Measurements from ENCODE around the gene C6orf136.

The C6orf136 gene

DNA sequence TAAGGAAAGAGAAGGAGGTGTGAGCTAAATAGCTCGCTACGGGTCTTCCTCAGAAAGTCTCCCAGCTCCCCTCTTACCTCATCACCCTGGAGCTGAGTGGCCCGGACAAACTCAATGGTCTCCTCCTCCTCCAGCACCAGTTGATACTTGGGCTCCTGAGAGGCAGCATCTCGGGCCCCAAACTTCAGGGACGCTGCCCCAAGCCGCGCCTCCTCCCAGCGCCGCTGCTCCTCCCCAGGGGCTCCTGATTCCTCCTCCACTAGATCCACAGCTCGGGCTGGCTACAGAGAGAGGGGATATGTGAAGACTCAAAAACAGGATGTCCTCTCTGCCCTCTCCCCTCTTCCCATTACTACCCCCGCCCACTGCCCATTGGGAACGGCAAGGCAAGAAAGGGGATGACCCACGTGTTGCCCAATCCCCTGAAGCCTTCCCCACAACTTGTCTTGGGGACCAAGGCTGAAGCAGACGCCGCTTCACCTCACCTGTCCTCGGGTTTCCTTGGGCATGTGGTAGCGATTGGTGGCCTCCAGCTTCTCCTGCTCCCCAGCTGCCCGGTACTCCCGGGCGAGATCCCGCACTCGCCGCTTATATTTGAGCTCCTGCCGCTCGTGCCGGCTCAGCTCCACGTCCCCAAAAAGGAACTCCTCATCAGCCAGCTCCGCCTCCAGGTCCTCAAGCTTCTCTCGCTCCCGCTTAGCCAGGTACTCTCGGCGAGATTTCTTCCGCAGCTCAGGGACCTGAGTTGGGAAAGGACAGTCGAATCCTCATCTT is 18.2 kb downstream of the C6orf136 start:
- no peak for DNase-seq

DNA sequence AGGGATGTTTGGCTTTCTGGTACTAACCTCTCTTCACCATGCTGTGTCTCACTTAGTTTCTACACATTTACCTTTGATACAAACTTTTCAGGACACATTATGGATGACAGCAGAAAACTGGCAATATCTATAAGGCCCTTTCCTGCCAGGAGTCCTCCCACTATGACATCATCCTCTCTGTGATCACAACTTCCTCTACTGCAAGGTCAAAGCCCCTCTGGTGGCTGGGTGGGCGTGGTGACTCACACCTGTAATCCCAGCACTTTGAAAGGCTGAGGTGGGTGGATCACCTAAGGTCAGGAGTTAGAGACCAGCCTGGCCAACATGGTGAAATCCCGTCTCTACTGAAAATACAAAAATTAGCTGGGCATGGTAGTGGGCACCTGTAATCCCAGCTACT is 19.4 kb downstream of the C6orf136 start:
- peak; percentile 47 for DNase-seq

DNA sequence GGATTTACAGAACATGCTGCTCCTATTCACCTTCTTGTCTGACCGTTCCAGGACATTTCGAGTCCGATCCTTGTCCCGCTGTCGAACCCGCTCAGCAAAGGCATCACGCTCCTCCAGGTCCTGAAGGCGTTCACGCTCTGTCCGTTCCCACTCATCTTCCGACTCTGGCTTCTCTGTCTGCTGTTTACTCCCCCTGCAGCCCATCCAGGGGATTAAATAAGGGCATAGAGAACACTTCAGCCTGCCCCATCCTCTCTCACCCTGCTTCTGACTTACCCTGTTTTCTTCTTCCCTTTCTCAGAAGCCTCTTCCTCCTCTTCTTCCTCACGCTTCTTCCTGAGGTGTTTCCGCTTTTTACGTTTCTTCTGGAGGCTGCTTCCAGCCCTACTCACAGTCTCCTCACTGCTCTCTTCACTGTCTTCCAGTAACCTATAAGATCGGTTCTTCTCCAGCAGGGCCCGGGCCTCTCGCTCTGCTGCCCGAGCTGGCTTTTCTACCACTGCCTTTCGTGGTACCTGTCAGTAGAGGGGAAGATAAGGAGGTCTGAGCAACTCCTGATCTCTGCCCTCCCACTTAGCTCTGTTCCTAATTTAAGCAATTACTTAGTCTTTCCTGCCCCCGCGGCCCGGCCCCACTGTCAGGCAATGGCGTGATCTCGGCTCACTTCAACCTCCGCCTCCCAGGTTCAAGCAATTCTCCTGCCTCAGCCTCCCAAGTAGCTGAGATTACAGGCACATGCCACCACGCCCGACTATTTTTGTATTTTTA is 24.0 kb downstream of the C6orf136 start:
- no peak for DNase-seq

DNA sequence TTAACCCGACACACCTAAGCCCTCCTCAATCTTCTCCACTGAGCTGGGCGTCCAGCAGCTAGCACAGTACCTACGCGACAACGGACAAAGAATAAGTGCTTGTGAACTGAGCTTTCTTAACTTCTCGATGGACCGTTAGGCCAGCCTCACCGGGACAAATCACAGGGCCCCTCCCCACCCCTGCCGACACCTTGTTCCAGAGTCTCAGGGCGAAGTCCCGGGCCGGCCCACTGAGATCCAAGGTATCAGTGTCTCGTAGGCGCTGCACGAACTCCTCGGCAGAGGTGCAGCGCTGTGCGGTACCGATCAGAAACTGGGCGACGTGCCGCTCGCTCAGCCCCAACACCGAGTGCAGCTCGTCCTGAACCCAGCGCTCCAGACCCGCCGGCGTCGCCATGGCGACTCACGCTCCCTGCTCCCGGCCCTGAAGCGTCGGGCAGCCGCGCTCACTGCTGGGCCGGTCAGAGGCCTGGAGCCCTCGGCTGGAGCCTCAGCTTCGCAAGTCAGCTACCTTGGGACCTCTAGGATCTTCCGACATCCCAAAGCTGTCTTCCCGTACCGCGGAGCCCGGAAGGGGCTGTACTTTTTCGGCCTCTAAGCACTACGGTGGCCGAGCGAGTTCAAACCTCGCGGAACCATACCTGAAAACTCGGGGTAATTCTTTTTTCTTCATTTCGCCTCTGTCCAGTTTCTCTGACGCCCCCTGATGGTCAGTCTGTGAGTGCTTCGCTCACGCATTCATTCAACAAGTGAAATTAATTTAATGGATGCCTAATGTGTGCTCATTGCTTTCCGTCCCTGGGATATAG is 25.7 kb downstream of the C6orf136 start, which contains the start of gene DHX16:
Gene DHX16, minus strand, starts transcription at position 562 of the 809 bp plus-strand sequence. Its CDS starts 165 bp downstream, at position 397.
- DNase-seq: peak; percentile 94

DNA sequence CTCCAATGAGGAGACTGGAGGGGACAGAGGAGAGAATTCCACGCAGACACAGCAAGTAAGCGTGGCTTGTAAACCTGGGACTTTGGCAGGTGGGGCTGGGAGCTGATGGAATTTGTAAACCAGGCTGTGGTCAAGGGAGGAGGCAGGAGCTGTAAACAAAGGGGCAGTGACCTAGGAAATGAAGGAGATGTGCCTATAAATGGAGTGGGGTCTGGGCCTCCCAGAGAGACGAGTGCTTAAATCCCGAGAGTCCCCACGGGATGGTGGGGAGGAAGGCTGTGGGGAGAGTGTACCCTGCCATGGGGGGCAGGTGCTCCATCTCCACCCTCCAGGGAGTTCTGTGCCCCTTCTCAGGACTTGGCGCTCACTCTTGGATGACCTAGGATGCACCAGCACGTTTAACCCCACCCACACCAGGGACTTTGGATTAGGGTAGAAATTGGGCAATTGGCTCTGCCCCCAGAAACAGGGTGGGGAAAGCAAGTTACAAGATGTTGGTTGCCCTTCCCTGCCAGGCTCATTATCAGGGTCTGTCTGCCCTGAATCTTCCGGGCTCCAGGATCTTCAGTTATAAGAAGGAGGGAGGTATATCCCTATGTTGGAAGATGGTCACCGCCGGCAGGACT is 29.8 kb downstream of the C6orf136 start:
- no peak for DNase-seq

DNA sequence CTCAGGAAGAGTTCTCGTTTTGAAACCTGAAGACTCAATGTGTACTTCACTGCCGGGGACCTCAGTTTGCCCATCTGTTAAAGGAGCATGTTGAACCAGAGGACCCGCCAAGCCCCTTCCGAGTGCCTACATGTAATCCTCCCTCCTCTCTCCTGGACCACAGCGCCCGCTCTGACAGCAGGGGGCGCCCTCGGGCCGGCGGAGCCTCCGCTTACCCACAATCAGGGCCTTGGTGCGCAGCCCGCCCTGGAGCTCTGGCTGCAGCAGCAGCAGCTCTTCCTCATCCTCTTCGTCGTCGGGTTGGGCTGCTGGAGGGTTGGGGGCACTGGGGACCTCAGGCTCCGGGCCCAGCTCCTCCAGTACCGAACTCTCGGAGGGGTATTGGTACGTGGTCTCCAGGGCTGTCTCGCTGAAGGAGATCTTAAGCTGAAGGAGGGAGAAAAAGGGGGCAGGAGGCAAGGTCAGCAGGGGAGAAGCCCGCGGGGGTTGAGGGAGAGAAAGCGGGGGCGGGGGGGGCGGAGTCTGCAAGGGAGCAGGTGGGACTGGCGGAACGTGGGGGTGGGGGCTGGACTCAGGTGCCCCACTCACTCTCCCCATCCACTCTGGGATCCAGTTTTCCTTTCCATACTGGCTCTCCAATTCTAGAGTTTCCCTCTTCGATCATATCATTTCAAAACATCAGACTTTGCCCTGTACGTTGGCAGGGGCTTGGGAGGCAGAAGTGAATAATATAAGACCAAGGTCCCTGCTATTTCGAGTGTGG is 32.2 kb downstream of the C6orf136 start:
- DNase-seq: peak; percentile 92

DNA sequence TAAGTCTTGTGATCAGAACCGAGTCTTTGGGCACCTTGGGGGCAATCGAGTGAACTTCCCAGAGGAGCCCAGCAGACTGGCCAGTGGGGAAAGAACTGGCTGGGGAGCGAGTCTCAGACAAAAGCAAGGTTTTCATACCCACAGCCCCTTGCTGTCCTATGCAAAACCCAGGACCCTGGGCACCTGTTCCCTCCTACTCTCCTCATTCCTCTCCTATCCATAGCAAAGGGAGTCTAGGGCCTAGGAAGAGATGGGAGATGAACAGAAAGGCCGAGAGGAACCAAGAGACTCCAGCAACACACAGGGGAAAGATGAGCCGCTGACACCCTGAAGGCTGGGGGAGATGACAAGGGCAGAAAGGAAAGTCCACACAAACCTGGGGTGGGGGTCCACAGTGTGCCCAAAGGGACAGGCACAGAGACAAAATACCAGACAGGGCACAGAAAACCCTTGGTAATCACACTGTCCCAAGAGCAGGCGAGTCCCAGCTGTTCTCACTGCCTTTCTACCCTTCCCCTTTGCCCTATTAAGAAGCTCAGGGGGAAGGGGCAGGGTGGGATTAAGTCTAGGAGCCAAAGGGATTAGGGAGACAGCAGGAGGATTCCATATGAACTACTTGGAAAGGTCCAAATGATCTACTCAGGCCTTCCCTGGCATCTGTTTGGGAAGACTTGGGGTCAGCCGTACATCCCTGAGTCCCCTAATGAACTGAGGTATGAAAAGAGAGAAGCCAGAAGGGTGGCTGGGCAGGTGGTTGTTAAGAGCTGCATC is 33.0 kb downstream of the C6orf136 start:
- DNase-seq: no peak

DNA sequence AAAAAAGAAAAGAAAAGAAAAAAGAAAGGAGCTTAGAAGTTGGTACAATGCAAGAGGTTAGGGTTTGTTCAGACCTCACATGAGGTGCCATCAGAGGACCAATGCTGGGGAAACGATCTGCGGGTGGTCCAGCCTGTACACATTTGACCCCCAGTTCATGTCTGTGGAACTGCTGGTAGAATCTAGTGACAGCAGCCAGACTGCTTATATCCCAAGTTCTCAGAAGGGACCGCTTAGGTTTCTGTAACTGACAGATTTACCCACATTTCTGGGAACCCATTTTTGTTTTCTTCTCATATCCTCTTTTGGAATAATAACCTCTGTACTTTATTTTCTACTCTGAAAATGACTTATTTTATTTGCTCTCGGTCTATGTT is 34.8 kb downstream of the C6orf136 start:
- no peak for DNase-seq

DNA sequence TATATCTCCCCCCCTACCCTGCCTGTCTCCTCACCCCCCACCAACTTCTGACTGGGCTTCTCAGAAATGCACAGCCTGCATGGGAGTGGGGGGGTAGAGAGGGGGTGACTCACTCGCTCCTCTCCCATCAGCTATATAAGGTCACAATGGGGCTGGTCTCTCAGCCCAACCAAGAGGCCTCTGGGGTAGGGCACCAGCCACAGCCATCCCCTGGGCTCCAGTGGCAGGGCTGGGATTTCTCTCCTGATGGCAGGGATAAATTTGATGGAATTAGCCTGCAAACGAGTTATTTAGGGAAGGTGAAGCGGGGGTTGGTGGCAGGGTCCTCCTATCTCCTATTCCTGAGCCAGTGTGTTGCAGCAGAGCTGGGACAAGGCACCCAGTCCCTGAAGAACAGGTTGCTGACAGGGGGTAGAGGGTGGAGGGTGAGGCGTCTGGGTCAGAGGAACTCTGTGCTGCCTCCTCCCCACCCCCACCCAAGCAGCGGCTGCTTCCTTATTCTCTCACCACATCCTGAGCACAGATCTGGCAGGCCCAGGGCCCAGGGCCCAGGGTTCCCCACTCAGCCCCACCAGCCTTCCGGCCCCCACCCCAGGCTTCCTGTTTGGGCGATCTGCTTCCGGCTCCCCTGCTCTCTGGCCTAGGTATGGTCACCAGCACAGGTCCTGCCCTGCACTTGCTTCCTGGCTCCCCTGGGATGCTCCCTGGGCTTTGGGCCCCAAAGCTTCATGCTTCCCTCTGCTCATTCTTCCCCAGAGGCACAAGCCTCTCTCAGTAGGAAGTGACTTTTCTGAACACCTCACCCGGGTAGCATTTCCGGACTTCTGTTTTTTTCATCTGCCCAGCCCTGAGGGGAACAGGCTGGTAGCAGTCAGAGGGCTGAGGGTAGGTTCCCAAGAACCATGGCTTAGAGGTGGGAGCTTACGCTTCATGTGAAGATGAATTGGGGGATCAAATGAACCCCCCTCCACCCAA is 35.5 kb downstream of the C6orf136 start:
- peak; percentile 84 for DNase-seq

DNA sequence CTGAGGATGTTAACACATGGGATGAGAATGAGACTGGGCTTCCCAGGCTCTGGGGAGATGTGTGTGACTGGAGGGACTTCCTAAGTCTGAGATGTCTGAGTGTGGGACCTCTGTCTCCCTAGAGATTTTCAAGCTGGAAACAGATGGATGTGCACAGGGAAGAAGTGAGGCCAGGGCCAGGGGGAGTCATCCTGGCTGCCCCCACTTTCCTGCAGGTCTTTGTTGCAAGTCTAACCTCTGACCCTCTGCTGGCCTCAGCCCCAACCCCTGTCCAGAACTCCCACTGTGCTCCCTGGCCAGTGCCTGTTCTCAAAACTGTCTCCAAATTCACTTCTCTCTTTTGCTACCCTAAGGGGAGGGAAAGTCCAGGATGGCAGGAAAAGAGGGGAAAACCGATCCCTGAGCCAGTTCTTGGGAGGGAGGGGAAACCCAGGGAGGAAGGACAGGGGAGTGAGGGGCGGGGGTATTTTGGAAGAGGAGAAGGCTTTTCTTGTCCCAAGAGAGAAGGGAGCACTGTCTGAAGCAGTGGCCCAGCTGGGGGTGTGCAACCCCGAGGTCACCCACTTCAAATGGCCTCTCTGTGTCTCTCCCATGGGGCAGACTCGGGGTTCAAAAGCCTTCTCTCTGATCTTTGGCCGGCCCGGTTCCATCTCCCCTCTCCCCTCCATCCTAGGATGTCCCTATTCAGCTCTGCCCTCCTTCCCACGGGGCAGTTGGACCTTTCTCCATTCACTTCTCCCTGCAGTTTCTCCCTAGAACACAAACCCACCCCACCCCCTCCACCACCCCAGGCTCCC is 36.4 kb downstream of the C6orf136 start:
- no peak for DNase-seq

DNA sequence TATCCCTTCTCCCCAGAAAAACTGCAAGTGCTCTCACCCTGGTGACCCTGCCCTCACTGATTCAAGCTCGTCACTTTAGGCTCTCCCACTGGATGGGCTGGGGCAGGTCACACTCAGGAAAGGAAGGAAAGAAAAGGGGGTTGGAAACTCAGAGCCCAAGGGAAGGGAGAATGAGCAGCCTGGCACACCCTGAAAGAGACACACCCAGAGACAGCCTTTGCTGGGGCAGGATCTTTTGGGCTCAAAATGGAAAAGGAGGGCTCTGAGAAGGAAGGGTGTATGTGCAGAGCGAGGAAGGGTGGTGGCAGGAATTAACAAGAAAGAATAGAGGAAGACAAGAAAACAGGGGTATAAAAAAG is 37.0 kb downstream of the C6orf136 start:
- no peak for DNase-seq

DNA sequence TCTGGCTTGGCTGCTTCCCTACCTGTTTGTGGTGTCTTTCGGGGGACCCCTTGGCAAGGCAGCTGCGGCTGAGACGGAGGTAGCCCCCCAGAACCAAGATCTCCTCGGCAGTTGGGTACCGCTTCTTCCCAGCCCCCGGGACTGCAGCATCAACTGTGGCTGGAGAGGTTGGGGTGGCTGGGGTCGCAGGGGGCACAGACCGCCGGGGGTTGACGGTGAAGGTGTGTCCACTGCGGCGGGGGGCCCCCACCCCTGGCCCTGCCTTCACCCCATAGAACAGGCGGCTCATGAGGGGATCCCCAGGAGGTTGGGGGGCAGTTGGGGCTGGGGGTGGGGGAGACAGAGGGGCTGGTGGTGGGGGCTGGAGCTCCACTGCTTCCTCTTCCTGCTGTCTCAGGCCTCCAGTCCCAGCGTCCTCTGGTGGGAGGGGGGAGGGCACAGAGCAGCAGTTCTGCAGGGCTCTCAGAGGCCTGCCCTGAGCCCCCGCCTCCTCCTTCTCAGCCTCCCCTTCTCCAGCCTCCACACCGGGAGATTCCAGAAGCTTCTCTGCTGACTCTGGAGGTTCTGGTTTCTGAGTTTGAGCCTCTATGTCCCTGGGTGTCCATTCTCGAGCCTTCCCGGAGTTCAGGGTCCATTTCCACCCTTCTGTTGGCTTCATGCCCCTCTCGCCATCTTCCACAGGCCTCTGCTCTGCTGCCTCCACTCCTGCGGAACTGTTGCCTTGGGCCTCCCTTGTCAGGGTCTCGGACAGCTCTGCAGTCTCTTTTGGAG is 37.6 kb downstream of the C6orf136 start:
- peak; percentile 61 for DNase-seq

DNA sequence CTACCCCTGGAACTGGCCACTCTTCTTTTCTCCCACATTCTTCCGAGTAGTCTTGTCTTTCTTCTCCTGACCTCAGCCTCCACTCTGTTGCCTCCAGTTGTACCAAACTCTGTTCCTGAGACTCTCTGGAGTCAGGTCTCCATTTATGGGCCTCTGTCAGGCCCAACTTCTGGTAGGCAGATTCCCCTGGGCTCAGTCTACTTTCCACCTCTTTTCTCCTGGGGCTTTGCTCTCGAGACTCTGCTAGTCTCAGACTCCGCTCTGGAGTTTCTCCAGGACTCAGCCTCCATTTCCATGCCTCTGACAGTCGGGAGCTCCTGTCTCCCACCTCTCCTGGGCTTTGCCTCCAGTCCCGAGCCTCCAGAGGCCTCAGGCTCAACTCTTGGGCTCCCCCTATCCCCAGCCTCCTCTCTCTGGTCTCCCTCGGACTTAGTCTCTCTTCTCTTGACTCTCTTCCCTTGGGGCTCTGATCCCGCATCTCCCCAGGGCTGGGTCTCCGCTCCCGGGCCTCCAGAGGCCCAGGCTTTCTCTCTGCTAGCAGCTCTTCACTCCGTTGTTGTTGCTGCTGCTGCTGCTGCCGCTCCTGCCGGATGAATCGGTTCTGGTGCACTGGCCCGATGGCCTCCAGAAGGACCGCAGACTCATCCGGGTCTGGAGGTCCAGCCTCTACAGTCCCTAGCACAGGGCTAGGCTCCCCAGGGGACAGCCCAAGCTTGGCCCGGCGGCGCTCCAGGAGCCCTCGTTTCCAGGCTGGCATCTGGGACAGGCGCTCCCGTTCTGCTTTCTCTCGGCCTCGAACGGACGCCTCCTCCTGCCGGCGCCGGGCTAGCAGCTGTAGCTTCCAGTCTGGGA is 38.5 kb downstream of the C6orf136 start:
- peak; percentile 33 for DNase-seq

DNA sequence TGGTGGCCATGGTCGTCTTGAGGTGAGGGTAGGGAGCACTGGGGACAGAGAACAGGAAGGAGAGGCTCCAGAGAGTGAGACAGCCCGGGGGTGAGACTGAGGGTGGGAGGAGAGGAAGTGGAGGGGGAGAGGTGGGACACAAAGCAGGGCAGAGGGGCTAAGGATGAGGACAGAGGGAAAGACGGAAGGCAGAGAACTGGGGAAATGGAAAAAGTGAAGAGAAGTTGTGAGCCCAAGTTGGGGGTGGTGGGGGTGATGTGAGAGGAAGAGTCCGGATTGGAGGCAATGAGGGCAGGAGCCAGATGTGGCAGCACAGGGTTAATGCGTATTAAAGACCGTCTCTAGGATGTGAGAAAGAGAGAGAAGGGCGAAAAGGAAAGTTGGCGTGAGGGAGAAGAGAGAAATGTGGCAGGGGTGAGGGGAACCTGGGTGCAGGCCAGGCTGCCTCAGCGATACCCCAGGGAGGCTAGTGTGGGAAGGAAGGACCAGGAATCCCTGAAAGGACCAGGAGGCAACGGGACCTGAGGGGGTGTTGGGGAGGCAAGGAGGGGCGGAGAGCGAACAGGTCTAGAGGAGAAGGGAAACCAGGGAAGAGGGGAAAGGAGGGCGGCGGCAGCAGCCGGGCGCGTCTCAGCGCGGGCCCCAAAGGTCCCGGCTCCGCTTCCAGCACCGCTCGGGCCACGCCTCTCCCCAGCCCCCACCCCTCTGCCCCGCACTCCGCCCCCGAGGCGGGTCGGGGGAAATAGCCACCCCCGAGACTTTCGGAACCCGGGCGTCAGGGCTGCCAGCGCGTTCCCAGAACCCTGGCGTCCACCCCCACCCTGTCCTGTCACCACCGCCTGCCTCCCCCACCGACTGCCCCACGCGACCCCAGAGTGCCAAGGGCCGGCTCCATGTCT is 39.3 kb downstream of the C6orf136 start, which contains the start of gene PPP1R18:
Gene PPP1R18, minus strand, starts transcription at position 637 of the 899 bp plus-strand sequence. Its CDS starts 627 bp downstream, at position 10.
- peak; percentile 87 for DNase-seq

DNA sequence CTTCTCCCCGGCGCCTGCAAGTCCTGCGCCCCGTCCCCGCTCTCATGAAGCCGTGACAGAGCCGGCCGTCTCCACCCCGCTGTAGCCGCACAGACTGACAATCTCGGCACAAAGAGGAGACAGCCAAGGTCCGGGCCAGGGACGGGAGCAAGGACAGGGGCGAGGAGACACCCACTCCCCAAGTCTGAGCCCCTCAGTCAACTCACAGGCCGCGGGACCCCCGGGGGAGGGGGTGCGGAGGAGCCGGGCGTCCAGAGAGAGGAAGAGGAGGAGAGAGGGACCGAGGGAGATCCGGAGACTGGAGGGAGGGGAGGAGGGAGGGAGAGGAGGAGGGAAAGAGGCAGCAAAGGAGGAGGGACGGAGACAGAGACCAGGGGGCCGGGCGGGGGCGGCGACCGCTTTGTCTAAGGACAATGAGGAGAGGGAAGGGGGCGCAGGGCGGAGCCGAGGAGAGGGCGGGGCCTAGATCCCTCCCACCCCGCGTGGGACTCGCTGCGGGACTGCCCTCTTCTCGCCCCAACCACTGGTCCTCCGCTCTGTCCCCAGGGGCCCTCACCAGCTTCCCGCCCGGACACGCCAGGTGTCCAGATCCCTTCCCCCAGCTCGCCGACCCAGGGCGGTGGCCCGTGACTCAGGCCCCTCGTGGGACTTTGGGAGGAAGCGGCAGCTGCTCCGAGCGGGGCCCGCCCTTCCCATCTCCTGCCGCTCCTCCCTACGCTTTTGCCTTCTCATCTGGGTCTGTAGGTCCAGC is 40.1 kb downstream of the C6orf136 start:
- DNase-seq: peak; percentile 83
